Glutamatergic neuron (in vitro differentiated cells): ENCODE measurements around the gene SLC12A9. TPM values are rescaled to one million over a fixed set of nuclear protein-coding genes. Genes with fewer than 3 reads are reported as not detected.

Experiments
- DNase-seq: peaks from one replicate; pipeline ENCODE4 v3.0.0; 2022
- H3K27ac Mint-ChIP-seq: one replicate; pipeline ENCODE4 v1.8.0; 2020; ENCODE audit warnings: mild to moderate bottlenecking, mixed read lengths, inconsistent platforms; ENCODE audit not compliant: unreplicated experiment
- H3K27me3 Mint-ChIP-seq: one replicate; pipeline ENCODE4 v1.8.0; 2020; ENCODE audit warnings: mild to moderate bottlenecking, moderate library complexity, mixed read lengths, inconsistent platforms; ENCODE audit not compliant: unreplicated experiment
- H3K36me3 Mint-ChIP-seq: one replicate; pipeline ENCODE4 v1.8.0; 2020; ENCODE audit warnings: mild to moderate bottlenecking, mixed read lengths, inconsistent platforms; ENCODE audit not compliant: unreplicated experiment
- H3K4me1 Mint-ChIP-seq: one replicate; pipeline ENCODE4 v1.8.0; 2020; ENCODE audit warnings: mild to moderate bottlenecking, low read depth, mixed read lengths, inconsistent platforms; ENCODE audit not compliant: unreplicated experiment
- H3K4me3 Mint-ChIP-seq: one replicate; pipeline ENCODE4 v1.8.0; 2020; ENCODE audit warnings: mild to moderate bottlenecking, mixed read lengths, inconsistent platforms; ENCODE audit not compliant: unreplicated experiment
- H3K9me3 Mint-ChIP-seq: one replicate; pipeline ENCODE4 v1.8.0; 2020; ENCODE audit warnings: mild to moderate bottlenecking, moderate library complexity, mixed read lengths, inconsistent platforms; ENCODE audit not compliant: unreplicated experiment
- CTCF ChIP-seq: fragments of 200-600 bp; sonication (generic); IDR thresholded peaks from one replicate; pipeline ENCODE4 v1.5.0; 2021; ENCODE audit not compliant: partially characterized antibody, unreplicated experiment
- total RNA-seq: library from RNA; stranded (reverse); fragmentation: NEBNext Ultra II Directional; extraction: Animal tissue kit (Norgen Biotek cat#: 25700); gene quantifications from one replicate; pipeline ENCODE4 v1.2.1, GENCODE V29; 2021; ENCODE audit not compliant: unreplicated experiment

The SLC12A9 gene
- total RNA-seq, 1 donor from 2014 or later: 36.7 TPM

DNA sequence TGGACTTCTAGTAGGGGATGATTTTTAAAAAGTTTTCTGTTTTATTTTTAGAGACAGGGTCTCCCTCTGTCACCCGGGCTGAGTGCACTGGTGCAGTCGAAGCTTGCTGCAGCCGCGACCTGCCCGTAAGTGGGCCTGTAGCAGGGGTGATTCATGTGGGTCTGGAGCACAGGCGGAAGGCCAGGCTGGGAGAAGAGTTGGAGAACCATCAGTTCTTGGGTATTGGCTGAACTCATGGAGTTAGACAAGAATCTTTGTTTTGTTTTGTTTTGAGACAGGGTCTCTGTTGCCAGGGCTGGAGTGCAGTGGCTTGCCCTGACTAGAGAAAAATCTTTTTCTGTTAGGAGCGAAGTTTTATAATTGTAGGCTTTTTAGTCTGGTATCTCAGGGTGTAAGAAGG, 28.1 kb downstream of the SLC12A9 start:
- DNase-seq: no peak
- Mint-ChIP-seq H3K9me3 (peaks cover 16% of the 10 kb centered on the region), H3K27me3 (peaks cover 13% of the 10 kb centered on the region), H3K27ac (peak overlapping the region; percentile 70), H3K36me3 (peaks cover 12% of the 10 kb centered on the region), H3K4me1 (peaks cover 21% of the 10 kb centered on the region), H3K4me3 (peak overlapping the region; percentile 57)
- TF ChIP-seq CTCF: no peak

- Mint-ChIP-seq H3K4me1 (peaks cover 21% of the 10 kb centered on the region), H3K4me3 (no peak overlapping the region), H3K27me3 (peaks cover 10% of the 10 kb centered on the region), H3K9me3 (peaks cover 15% of the 10 kb centered on the region), H3K27ac (peak overlapping the region; percentile 70), H3K36me3 (peaks cover 12% of the 10 kb centered on the region)
- TF ChIP-seq CTCF: no peak
- no peak for DNase-seq
These were observed 28.6 kb downstream of the SLC12A9 start for GRCh38 chr7:100881136-100881535.

DNA sequence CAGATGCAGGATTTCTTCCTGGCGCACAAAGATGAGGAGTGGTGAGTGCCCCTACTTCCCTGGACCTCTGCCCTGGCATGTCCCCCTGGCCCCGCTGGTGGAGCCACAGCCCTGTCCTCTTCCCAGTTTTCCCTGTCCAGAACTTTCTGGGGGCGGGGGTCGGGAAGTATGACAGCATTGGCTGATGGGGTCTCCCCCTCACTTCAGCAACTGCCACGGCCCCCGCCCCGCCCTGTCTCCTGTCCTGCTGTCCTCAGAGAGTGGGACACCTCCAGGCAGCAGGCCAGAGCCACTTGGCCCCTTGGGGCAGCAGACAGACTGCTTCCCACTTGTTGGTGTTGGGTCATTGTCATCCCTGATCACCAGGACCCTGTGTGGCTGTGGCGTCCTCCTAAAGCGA, 29.7 kb downstream of the SLC12A9 start:
- Mint-ChIP-seq H3K27me3 (peaks cover 6% of the 10 kb centered on the region), H3K4me3 (no peak overlapping the region), H3K4me1 (peaks cover 14% of the 10 kb centered on the region), H3K27ac (no peak overlapping the region), H3K36me3 (peaks cover 12% of the 10 kb centered on the region), H3K9me3 (peaks cover 16% of the 10 kb centered on the region)
- no peak for TF ChIP-seq CTCF
- DNase-seq: no peak

DNA sequence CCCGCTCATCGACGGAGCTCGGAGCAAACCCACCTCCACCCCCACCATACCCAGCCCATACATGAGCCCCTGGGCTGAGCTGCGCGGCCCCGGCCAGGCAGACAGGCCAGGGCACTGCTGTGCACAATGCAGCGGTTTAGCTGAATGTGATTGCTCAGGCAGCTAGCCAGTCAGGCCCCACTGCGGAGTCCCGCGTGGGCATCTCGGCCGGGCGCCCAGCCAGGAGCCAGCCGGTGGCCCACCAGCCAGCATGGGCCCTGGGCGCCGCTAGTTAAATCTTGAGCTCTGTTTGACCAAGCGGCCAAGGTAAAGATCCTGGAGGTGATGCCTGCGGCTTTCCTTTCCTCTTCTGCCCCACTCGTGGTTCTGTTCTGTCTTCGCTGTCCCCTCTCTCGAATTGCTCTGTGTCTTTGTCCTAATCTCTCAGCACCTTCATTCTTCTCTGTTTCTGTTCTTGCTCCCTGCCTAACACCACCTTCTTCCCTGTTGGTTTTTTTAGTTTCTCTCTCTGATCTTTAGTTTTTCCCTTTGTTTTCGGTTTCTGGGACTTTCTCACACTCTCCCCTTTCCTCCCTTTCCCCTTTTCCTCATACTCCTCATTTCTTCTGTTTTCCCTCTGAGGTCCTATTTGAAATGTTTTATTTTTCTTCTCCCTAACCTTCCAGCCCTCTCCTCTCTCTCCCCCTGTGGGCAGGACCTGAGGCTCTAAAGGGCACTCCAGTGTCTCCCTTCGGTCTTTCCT, 30.4 kb downstream of the SLC12A9 start:
- no peak for TF ChIP-seq CTCF
- H3K4me1 Mint-ChIP-seq: peaks cover 17% of the 10 kb centered on the region
- H3K9me3 Mint-ChIP-seq: peaks cover 18% of the 10 kb centered on the region
- no peak overlapping the region for H3K27ac Mint-ChIP-seq
- H3K36me3 Mint-ChIP-seq: peaks cover 12% of the 10 kb centered on the region
- DNase-seq: no peak
- H3K4me3 Mint-ChIP-seq: peak overlapping the region; percentile 22
- H3K27me3 Mint-ChIP-seq: peaks cover 8% of the 10 kb centered on the region

DNA sequence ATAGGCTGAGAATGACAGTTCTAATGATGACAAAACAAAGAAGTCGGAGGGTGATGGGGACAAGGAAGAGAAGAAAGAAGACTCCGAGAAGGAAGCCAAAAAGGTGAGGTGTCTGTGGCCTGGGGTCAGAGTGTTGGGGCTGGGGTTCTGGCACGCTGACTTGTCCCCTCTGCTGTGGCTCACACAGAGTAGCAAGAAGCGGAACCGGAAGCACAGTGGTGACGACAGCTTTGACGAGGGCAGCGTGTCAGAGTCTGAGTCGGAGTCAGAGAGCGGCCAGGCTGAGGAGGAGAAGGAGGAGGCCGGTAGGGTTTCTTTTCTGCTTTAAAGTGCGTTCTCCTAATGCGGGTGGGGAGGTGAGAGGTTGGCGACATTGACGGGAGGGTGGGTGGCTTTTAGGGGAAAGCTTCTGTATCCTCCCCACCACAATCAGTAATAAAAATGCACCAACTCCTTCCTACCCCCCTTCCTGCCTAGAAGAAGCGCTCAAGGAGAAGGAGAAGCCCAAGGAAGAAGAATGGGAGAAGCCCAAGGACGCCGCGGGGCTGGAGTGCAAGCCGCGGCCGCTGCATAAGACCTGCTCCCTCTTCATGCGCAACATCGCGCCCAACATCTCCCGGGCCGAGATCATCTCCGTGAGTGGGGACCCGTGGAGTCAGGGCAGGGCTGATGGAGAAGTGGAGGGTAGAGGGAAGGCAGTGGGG, 32.4 kb downstream of the SLC12A9 start:
- Mint-ChIP-seq H3K36me3 (peaks cover 12% of the 10 kb centered on the region), H3K4me1 (peaks cover 12% of the 10 kb centered on the region), H3K27ac (peak overlapping the region; percentile 85), H3K27me3 (peaks cover 11% of the 10 kb centered on the region), H3K4me3 (no peak overlapping the region), H3K9me3 (peaks cover 19% of the 10 kb centered on the region)
- no peak for TF ChIP-seq CTCF
- no peak for DNase-seq
